Measurements from ENCODE around the gene TUBA8. TPM values are rescaled to one million over a fixed set of nuclear protein-coding genes. Genes with fewer than 3 reads are reported as not detected.
"Not testable (repeated sequence)": the region's sequence is repeated elsewhere in the genome, so short reads cannot be mapped to it uniquely, and the experiment has no call there.

Gene TUBA8
- total RNA-seq, 2 experiments from 2014 or later, result 0.42 to 1.7 TPM

DNA sequence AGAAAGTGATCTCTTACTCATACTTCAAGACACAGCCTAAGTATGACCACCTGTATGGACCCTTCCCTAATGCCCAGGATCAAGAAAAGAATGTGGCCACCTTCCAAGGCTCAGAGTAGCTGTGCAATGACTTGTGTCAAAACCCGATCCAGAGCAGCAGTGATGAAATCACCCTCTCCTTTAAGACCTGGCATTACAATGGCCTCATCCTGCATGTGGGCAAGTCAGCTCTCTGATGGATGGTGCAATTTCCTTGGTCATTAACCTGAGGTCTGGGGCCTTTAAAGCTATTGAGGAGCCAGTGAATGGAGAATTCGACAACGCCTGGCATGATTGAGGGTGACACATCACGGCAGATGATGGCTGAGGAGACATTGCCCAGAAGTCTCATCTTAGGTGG lies 9.1 kb upstream of the TUBA8 start:
- H3K9me3 Mint-ChIP-seq (ENCODE audit: low read depth), result peaks cover 10% of the 10 kb centered on the region
- CTCF ChIA-PET, result interaction anchor here (0.6 kb wide), 1 partner anchor 271 kb away, joined by 3 read pairs; no protein-coding TSS in a partner anchor
- H3K4me1 Mint-ChIP-seq, result peaks cover 4% of the 10 kb centered on the region
- peaks cover 55% of the 10 kb centered on the region for H3K36me3 Mint-ChIP-seq
- DNase-seq, result no peak
- H3K27ac Mint-ChIP-seq, result no peak overlapping the region
- no peak for ATAC-seq
- no peaks in the 10 kb centered on the region for H3K27me3 Mint-ChIP-seq
- H3K4me3 Mint-ChIP-seq, result no peak overlapping the region

DNA sequence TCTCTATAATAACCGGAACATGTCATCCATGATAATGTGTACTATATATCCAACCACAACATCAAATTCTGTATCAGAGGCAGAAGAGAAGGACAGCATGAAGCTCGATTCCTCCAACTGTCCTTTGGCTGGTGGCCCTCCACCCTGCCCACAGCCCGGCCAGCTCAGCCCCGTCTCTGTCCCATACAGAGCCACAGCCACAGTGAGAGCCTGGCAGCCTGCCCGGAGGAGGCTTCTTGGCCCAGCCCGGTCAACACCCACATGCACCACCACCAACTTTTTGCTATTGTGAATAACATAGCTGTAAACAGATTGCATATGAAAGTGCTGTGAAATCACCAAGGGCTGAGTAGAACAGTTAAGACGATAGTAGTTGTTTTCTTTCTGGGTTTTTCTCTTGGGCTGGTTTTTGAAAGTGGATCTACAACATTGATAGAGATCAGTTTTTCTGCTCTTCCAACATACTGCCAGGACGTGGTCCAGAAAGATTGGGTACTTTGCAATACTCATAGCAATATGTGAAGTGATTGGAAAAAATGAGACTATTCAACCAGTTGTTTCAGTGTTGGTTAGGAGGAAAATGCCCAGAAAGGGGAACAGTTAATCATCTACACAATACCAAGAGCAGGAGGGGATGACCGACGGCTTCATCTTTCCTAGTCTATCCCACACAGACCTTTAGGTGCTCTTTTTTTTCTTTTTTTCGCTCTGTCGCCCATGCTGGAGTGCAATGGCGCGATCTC lies 6.9 kb upstream of the TUBA8 start:
- H3K36me3 Mint-ChIP-seq, result peaks cover 58% of the 10 kb centered on the region
- peaks cover 4% of the 10 kb centered on the region for H3K4me1 Mint-ChIP-seq
- H3K27me3 Mint-ChIP-seq, result peaks cover 9% of the 10 kb centered on the region
- CTCF ChIA-PET, result no interaction called here
- H3K9me3 Mint-ChIP-seq (ENCODE audit: low read depth), result peaks cover 16% of the 10 kb centered on the region
- ATAC-seq (no peak), DNase-seq (no peak)
- no peak overlapping the region for H3K27ac Mint-ChIP-seq
- no peak overlapping the region for H3K4me3 Mint-ChIP-seq

DNA sequence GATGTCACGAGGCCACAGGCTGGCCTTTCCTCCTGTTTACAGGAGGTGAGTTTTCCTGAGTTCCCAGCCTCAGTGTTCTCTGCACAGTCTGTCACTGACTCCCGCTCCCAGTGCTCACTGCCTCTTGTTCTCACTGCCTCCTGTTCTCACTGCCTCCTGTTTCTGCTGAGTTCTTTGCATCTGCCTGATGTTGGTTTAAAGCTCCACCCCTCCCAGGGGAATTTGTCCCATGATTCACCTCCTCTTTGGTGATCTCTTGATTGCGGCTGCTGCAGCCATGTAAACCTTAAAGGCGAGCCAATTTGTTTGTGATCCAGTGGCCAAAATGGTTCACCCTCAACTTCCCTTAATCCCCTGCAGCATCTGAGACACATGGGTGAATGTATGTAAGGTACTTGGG lies 6.0 kb upstream of the TUBA8 start:
- Mint-ChIP-seq H3K36me3 (peaks cover 54% of the 10 kb centered on the region), H3K9me3 (ENCODE audit: low read depth) (peaks cover 16% of the 10 kb centered on the region), H3K4me1 (peaks cover 7% of the 10 kb centered on the region), H3K4me3 (no peak overlapping the region), H3K27ac (no peak overlapping the region), H3K27me3 (peaks cover 13% of the 10 kb centered on the region)
- CTCF ChIA-PET, result no interaction called here
- ATAC-seq, result no peak
- DNase-seq, result no peak

DNA sequence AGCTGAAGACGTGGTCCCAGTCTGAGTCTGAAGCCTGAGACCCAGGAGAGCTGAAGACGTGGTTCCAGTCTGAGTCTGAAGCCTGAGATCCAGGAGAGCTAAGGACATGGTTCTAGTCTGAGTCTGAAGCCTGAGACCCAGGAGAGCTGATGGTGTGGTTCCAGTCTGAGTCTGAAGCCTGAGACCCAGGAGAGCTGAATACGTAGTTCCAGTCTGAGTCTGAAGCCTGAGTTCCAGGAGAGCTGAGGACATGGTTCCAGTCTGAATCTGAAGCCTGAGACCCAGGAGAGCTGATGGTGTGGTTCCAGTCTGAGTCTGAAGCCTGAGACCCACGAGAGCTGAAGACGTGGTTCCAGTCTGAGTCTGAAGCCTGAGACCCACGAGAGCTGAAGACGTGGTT lies 4.6 kb upstream of the TUBA8 start:
- CTCF ChIA-PET, DNase-seq, H3K27ac Mint-ChIP-seq, ATAC-seq, H3K4me3 Mint-ChIP-seq: not testable (repeated sequence)
- Mint-ChIP-seq H3K36me3 (peaks cover 49% of the 10 kb centered on the region), H3K4me1 (peaks cover 16% of the 10 kb centered on the region), H3K27me3 (peaks cover 25% of the 10 kb centered on the region), H3K9me3 (ENCODE audit: low read depth) (peaks cover 16% of the 10 kb centered on the region)

DNA sequence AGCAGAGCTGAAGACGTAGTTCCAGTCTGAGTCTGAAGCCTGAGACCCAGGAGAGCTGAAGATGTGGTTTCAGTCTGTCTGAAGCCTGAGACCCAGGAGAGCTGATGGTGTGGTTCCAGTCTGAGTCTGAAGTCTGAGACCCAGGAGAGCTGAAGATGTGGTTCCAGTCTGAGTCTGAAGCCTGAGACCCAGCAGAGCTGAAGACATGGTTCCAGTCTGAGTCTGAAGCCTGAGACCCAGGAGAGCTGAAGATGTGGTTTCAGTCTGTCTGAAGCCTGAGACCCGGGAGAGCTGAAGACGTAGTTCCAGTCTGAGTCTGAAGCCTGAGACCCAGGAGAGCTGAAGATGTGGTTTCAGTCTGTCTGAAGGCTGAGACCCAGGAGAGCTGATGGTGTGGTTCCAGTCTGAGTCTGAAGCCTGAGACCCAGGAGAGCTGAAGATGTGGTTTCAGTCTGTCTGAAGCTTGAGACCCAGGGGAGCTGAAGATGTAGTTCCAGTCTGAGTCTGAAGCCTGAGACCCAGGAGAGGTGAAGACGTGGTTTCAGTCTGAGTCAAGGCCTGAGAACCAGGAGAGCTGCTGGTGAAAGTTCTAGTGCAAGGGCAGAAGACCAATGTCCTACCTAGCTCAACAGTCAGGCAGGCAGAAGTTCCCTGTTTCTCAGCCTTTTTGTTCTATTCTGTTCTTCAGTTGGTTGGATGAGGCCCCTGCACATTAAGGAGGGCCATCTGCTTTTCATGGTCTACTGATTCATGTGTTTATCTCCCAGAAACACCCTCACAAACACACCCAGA lies 3.9 kb upstream of the TUBA8 start:
- peaks cover 16% of the 10 kb centered on the region for H3K9me3 Mint-ChIP-seq (ENCODE audit: low read depth)
- H3K36me3 Mint-ChIP-seq, result peaks cover 41% of the 10 kb centered on the region
- H3K27ac Mint-ChIP-seq, CTCF ChIA-PET, H3K4me3 Mint-ChIP-seq, DNase-seq: not testable (repeated sequence)
- peaks cover 16% of the 10 kb centered on the region for H3K4me1 Mint-ChIP-seq
- peak; percentile 27 for ATAC-seq
- peaks cover 32% of the 10 kb centered on the region for H3K27me3 Mint-ChIP-seq

DNA sequence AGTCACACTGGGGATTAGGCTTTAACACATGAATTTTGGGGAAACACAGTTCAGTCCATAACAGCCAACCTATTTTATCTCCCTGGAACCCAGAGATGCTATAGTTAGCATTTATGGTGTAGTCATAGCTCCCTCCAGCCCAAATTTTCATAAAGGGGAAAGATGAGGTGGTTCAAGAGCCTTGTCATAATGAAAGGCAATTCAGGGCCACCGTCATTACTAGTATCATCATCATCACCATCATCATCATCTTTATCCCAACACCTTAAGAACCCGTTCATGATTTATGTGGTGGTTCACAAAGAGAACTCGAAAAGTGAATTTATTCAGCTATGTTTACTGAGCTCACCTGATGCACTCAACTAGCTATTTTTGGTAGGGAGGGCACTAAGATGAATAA lies 2.4 kb upstream of the TUBA8 start:
- DNase-seq (no peak), ATAC-seq (no peak)

DNA sequence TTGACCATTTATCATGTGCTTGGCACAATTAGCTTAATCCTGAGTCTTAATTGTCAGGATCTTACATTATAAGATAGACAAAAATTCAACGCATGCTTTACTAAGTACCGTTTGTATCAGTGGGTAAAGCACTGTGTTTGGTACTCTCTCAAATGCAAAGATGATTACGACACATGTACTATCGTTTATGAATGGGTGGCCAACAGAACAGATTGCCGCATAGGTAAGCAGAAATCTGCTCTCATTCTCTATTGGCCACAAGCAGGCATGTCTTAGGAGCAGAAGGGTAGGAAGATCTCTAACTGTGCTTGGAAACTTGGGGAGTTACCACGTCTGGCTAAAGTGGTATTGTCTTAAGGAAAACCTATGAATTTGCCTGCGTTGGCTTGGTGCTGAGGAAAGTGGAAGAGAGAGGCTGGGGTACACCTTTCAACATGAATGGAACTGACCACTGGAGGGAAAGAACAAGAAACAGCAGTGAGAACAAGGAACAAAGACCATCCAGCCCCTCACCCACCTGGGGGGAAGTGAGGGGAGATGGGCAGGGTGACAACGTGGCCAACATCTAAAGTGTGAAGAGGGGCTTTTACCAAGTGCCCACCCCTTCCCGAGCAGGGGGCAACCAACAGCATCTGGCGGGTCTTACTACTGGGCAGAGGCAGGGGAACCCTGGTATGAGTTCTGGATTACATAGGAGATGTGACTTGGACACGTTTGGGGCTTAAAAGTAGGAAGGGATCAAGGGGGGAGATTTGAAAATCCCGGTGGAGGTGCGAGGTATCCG lies 1.0 kb upstream of the TUBA8 start:
- Mint-ChIP-seq H3K27me3 (peaks cover 43% of the 10 kb centered on the region), H3K36me3 (peaks cover 24% of the 10 kb centered on the region), H3K4me1 (peaks cover 29% of the 10 kb centered on the region), H3K27ac (no peak overlapping the region), H3K4me3 (peak overlapping the region; percentile 43), H3K9me3 (ENCODE audit: low read depth) (peaks cover 14% of the 10 kb centered on the region)
- CTCF ChIA-PET, result interaction anchor here (1.1 kb wide), 1 partner anchor 14 kb away, joined by 3 read pairs; no protein-coding TSS in a partner anchor
- ATAC-seq, result no peak
- no peak for DNase-seq

More for the DNA sequence above, 2.4 kb upstream of the TUBA8 start:
- H3K4me1 Mint-ChIP-seq, result peaks cover 16% of the 10 kb centered on the region
- H3K36me3 Mint-ChIP-seq, result peaks cover 33% of the 10 kb centered on the region
- peaks cover 16% of the 10 kb centered on the region for H3K9me3 Mint-ChIP-seq (ENCODE audit: low read depth)
- no peak overlapping the region for H3K4me3 Mint-ChIP-seq
- H3K27me3 Mint-ChIP-seq, result peaks cover 43% of the 10 kb centered on the region
- no peak overlapping the region for H3K27ac Mint-ChIP-seq
- CTCF ChIA-PET, result interaction anchor here (1.1 kb wide), 1 partner anchor 16 kb away, joined by 3 read pairs; no protein-coding TSS in a partner anchor

DNA sequence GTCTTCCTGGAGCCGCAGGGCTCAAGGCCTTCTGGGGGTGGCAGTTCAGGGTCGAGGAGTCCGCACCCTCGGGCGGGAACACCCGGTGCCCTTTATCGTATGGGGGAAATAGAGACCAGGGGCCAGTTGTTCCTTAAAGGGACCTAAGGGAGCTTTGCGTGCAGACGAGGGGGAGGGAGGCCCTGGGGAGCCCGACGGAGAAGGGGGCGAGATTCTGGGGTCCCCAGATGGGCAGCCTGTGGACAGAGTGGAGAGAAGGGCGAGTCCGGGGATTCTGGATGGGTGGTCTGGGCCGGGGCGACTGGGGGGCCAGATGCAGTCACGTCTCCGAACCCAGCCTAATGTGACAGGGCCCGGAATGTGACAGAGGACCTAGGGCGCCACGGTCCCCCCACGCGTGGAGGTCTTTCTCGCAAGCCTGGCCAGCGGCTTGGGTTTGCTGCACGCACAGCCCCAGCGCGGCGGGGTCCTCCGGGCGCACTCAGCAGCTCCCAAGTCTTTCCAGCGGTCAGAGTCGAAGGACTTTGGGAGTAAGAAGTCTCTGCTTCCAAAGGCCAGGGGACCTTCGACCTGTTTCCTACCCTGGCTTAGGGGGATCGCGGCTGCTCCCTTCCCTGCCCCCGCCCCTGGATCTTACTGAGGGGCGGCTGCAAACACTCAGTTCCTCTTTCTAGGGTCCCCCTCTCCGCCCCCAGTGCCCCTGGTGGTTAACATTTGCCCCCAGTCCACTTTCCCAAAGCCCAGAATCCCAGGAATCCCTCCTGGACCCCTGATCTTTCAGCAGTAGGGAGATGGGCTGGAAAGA lies 547 bp downstream of the TUBA8 start:
- Mint-ChIP-seq H3K27ac (no peak overlapping the region), H3K27me3 (peaks cover 43% of the 10 kb centered on the region), H3K4me3 (no peak overlapping the region), H3K4me1 (peaks cover 25% of the 10 kb centered on the region), H3K9me3 (ENCODE audit: low read depth) (peaks cover 10% of the 10 kb centered on the region), H3K36me3 (peaks cover 12% of the 10 kb centered on the region)
- ATAC-seq (no peak), DNase-seq (no peak)
- CTCF ChIA-PET, result no interaction called here

DNA sequence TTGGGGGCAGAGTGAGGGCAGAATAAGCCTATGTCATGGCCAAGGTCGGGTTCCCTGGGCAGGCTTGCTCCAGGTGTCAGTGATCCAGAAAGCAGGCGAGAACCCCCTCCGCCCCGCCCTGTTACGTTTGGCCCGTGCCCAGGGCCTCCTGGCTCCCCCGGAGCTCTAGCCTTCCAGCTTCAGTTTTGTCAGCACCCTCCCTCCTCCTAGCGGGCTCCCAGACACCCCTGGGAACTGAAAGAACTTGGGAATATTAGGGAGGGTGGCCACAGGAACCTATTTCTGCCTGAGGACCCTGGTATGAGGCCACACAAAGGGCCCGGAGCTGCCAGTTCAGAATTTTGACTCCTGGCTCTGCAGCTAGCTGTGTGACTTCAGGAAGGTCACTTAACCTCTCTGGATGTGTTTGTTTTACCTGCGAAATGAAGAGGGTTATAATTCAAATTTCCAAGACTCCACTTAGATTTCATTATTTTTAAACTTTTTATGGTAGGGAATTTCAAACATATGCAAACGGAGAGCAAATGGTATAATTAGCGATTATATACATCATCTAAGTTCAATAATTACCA lies 1.2 kb downstream of the TUBA8 start:
- Mint-ChIP-seq H3K27me3 (peaks cover 43% of the 10 kb centered on the region), H3K27ac (no peak overlapping the region)
- CTCF ChIA-PET, result no interaction called here

DNA sequence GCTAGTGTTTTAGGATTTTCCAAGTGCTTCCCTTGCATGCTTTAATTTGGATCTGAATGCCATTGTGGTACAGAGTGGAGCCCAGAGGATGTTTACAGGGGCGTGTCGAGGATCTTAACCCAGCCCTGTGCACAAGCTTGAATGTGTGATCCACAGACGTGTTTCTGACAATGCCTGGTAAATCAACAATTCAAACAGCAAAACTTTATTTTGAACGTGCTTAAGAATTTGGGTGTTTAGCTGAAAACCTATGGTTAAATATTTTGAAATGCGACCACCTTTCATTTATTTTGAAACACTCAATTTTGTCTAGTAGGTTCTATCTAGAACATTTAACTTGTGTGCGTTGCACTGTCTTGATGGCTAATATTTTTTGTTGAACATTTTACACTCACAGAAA lies 1.8 kb downstream of the TUBA8 start:
- no peak overlapping the region for H3K4me3 Mint-ChIP-seq
- H3K9me3 Mint-ChIP-seq (ENCODE audit: low read depth), result peaks cover 3% of the 10 kb centered on the region
- ATAC-seq (no peak), DNase-seq (no peak)
- peaks cover 25% of the 10 kb centered on the region for H3K4me1 Mint-ChIP-seq
- CTCF ChIA-PET, result no interaction called here
- no peak overlapping the region for H3K27ac Mint-ChIP-seq
- peaks cover 43% of the 10 kb centered on the region for H3K27me3 Mint-ChIP-seq
- peaks cover 8% of the 10 kb centered on the region for H3K36me3 Mint-ChIP-seq

More for the DNA sequence above, 1.2 kb downstream of the TUBA8 start:
- ATAC-seq (no peak), DNase-seq (no peak)
- H3K4me1 Mint-ChIP-seq, result peaks cover 25% of the 10 kb centered on the region
- H3K36me3 Mint-ChIP-seq, result peaks cover 10% of the 10 kb centered on the region
- H3K4me3 Mint-ChIP-seq, result no peak overlapping the region
- peaks cover 7% of the 10 kb centered on the region for H3K9me3 Mint-ChIP-seq (ENCODE audit: low read depth)

DNA sequence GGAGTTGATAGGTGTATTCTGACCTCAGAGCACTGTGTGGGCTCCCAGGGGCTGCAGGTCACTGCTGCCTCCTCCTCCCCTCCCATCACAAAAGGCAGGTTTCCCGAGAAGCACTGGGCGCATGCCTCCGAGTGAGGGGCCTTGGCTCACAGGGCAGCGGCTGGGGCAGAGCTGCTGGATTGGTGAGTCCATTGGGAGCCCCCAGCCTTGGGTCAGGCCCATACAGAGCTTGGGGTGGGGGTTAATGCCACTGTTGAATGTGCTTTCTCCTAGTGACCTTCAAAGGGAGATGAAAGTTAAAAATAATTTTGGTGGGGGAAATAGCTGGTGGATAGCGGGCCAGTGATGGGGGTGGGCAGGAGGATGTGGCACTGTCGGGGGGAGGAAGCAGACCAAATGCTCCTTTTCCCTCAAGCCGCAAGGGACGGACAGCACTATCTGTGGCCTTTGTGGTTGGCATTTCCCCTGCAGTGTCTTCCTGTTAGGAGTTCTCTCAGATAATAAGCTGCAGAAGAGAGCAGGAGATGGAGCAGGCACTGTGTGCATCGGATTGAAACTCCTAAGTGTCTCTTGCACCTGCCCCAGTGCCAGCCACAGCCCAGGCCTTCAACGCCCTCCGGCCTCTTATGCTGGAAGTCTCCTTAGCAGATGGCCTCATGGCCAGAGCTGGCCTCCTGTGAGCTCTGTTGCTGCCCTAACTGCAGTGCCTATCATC lies 3.2 kb downstream of the TUBA8 start:
- Mint-ChIP-seq H3K4me3 (no peak overlapping the region), H3K27me3 (peaks cover 33% of the 10 kb centered on the region), H3K4me1 (peaks cover 25% of the 10 kb centered on the region), H3K27ac (no peak overlapping the region), H3K36me3 (peaks cover 2% of the 10 kb centered on the region), H3K9me3 (ENCODE audit: low read depth) (no peaks in the 10 kb centered on the region)
- CTCF ChIA-PET, result interaction anchor here (0.6 to 1.0 kb wide), 2 partner anchors 19 to 1147 kb away, joined by 3 read pairs; no protein-coding TSS in a partner anchor
- ATAC-seq (no peak), DNase-seq (no peak)

DNA sequence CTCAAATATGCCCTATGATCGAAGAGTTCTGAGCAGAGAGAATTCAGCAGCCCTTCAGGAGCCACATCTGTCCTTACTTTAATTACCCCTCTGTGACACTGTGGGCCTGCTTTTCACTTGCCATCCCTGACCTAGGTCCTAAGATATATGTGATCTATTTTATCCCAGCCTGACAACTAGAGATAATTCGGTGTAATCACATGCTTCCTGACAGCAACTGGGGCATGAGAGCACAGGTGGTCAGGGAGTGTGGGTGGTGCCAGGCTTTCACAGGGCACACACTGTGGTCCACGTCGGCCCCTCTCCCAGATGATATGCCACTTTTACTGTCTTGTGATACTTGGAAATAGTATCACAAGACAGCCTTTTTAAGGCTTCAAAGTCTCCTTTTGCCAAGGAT lies 3.9 kb downstream of the TUBA8 start:
- ATAC-seq, result no peak
- no peak for DNase-seq
- peaks cover 27% of the 10 kb centered on the region for H3K4me1 Mint-ChIP-seq
- no peaks in the 10 kb centered on the region for H3K9me3 Mint-ChIP-seq (ENCODE audit: low read depth)
- CTCF ChIA-PET, result interaction anchor here (1.0 kb wide), 1 partner anchor 20 kb away, joined by 3 read pairs; no protein-coding TSS in a partner anchor
- no peak overlapping the region for H3K27ac Mint-ChIP-seq
- peaks cover 2% of the 10 kb centered on the region for H3K36me3 Mint-ChIP-seq
- H3K27me3 Mint-ChIP-seq, result peaks cover 30% of the 10 kb centered on the region
- no peak overlapping the region for H3K4me3 Mint-ChIP-seq

Data from activated CD8-positive, alpha-beta memory T cell treated with anti-CD3 and anti-CD28 coated beads, Interleukin-2, amount 10 ng/mL, durations not matched to agents 7 days and 5 days (primary cell).